SH-SY5Y (cell line): ENCODE results near the gene SLCO6A1.

Source experiments
- GATA2 ChIP-seq: IDR thresholded peaks from 2 replicates; pipeline ENCODE4 v1.6.1; 2011; ENCODE audit warnings: mild to moderate bottlenecking, low read depth, low read length
- GATA3 ChIP-seq: IDR thresholded peaks from 2 replicates; pipeline ENCODE4 v1.6.1; 2011; ENCODE audit warnings: low read depth, mild to moderate bottlenecking, low read length, moderate library complexity

- TF ChIP-seq GATA3 (no peak), GATA2 (no peak)
These were observed 122.9 kb downstream of the SLCO6A1 start for GRCh38 chr5:102375876-102376275.
